ENCODE measurements around the gene KIAA0513.
A peak's percentile ranks its signal among the peaks of the same experiment; 100 is the strongest.

KIAA0513 gene

DNA sequence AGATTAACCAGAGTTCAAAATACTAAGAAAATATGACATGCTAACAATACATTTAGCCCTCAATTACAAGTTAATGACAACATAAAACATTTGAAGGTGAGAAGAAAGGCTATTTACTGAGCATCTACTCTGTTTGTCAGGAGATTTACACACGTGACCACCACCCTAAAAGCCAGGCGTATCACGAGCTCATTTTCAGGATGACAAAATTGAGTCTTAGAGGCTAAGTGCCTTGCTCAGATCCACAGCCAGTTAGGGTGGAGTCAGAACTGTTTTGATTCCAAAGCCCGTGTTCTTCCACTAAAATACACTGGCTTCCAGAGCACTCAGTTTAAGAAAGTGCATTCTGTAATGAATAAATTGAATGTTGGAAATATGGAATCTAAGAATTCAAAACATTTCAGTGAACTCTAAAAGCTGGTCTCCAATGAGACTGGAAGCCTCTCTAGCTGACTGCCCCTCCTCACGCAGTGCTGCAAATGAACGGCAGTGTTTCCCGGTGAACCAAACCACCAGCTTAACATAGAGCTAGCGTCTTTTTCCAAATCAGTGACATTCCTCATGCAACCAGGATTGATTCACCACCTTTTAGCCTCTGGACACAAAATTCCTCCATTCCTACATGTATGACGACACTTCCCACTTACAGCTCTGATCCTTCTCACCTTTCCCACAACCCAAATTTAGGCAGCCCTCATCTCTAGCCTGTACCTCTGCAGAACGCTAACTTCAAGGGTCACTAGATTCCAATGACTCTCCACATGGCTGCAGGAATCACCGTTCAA lies 22.1 kb upstream of the KIAA0513 start:
- DNase-seq (ENCODE audit: low read depth), result no peak

DNA sequence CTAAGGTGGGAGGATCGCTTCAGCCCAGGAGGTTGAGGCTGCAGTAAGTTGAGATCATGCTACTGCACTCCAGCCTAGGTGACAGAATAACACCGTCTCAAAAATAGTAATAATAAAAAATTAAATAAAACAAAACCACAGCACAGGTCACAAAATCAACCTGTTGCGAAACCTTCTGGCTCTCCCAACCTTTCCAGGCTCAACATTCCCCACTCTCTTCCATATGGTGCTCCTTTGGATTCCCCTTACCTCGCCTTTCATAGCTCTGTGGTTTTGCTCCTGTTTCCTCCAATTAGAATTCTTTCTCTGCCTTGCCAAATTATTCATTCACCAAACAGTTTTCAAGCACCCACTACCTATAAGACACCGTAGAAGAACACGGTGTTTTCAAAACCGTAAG lies 21.0 kb upstream of the KIAA0513 start:
- DNase-seq (ENCODE audit: low read depth), result no peak

- no peak for DNase-seq (ENCODE audit: low read depth)
These were observed 19.9 kb upstream of the KIAA0513 start for GRCh38 chr16:85007496-85008214.

GRCh38 chr16:85008271-85008670 lies 19.3 kb upstream of the KIAA0513 start:
- DNase-seq (ENCODE audit: low read depth), result no peak

DNA sequence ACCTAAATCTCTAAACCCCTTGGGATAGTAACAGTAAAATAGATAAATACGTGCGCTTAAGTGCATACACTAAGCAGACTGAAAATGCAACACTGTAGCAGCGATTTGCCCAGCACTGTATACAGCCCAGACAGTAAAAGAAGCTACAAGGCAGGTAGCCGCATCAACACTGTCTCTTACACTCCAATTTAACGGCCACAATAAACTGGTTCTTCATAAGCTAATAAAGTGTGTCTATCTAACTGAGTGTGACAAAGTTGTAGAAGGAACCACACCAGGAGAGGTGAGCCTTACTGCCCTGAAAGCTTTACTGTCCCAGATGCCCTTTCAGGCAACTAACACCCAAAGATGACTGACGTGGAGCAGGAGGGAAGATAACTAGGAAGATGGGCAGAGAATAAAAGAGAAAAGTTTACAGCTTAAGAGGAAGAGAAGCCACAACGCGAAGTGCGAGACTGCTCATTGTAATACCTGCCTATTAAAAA lies 17.1 kb upstream of the KIAA0513 start:
- no peak for DNase-seq (ENCODE audit: low read depth)

DNA sequence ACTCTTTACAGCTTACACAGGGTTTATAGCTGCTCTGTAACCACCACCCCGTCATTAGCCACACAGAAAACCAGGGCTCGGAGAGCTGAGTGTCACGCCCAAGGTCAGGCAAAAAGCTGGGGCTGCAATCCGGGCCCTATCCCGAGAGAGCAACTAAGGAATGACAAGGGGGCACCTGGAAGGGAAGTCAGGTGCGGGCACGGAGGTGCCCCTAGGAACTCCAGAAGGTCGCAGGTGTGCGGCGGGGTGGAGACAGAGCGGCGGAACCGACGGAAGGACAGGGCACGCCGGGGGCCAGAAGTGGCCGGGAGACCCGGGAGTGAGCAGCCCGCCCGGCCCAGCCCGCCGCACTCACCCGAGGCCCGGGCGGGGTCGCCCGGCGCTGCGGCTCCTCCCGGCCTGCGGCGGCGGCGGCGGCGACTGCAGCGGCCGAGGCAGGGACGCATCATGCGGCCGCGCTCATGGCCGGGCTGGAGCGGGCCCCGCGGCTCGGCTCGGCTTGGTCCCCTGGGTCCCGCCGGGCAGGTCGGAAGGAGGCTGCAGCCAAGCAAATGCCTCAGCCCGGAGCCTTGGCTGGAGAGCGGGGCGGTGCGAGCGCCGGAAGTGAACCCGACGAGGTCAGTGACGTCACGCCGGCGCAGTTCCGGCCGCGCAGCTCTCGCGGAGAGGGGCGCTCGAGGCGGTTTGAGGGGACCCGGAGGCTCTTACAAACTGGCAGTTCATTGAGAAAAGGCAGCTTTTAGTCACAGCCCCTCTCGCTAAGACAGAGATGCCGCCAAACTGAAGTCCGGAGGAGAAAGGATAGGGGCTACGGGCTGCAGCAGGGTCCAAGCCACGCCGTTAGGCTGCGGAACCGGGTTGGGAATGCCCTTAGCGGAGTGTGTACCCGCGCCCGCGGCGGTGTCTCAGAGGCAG lies 16.4 kb upstream of the KIAA0513 start, which contains the start of gene ZDHHC7:
Gene ZDHHC7, minus strand, starts transcription at position 605 of the 915 bp plus-strand sequence. CDS start 20,917 bp downstream, outside the sequence.
- peak; percentile 57 for DNase-seq (ENCODE audit: low read depth)

GRCh38 chr16:85011846-85012284 lies 15.7 kb upstream of the KIAA0513 start:
- no peak for DNase-seq (ENCODE audit: low read depth)

GRCh38 chr16:85014311-85014710 lies 13.3 kb upstream of the KIAA0513 start:
- no peak for DNase-seq (ENCODE audit: low read depth)

GRCh38 chr16:85015481-85016187 lies 12.0 kb upstream of the KIAA0513 start:
- DNase-seq (ENCODE audit: low read depth), result no peak

DNA sequence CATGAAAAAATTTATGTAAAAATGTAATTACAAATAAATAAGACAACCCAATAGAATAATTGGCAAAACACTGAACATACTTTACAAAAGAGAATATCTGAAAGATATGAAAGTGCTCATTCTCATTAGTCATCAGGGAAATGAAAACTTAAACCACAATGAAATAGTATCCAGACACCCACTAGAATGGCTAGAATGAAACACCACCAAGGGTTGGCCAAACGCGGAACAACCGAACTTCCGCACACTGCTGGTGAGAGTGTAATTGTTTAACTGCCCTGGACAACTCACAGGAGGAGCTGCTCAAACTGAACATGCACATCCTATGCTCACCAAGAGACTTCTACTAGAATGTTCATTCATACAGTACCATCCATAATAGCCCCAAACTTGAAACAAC lies 10.4 kb upstream of the KIAA0513 start:
- DNase-seq (ENCODE audit: low read depth), result no peak

- DNase-seq (ENCODE audit: low read depth), result no peak
These were observed 10.0 kb upstream of the KIAA0513 start for GRCh38 chr16:85017633-85018032.

- DNase-seq (ENCODE audit: low read depth), result no peak
These were observed 8.9 kb upstream of the KIAA0513 start for GRCh38 chr16:85018529-85019236.

DNA sequence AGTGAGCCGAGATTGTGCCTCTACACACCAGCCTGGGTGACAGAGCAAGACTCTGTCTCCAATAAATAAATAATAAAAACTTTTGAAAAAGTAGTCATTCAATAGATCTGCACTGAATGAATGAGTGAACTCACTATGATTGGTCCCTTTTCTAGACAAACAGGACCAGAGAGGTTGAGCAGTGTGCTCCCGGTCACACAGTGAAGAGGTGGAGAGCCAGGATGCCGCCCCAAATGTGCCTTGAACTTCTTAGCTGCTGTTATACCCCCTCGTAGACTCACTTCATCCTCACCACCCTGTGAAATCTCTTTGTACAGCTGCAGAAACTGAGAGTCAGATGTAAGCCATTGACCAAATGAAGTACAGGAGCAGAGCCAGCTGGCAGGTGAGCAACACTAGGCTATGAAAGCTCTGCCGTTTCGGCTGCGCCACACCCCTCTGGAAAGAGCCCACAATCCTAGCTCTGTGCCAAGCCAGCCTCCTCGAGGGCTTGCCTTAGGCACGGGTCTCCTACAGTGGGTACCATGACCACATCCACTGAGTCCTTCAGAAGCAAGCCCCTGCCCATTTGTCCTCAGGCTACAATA lies 7.8 kb upstream of the KIAA0513 start:
- DNase-seq (ENCODE audit: low read depth), result no peak

GRCh38 chr16:85025781-85026653 lies 1.6 kb upstream of the KIAA0513 start:
- DNase-seq (ENCODE audit: low read depth), result no peak

DNA sequence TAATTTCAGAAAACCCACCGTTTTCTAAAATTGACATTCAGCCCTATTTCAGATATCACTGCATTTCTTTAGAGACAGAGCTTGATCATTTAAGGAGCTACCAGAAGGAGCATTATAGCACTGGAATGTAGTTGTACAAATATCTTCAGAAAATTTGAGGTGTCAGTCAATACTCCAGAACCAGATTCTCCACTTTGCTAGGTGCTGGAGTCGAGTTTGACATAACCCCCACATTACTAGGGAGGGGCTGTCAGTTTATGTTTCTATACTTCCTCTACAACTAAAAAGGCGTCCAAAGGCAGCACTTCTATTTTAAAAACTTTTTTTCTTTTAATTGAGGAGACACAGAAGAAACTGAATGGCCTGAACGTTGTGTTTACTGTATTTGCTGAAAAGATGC lies 892 bp upstream of the KIAA0513 start:
- no peak for DNase-seq (ENCODE audit: low read depth)

GRCh38 chr16:85027958-85028684 lies 526 bp downstream of the KIAA0513 start:
- DNase-seq (ENCODE audit: low read depth), result no peak

- DNase-seq (ENCODE audit: low read depth), result no peak
These were observed 1.3 kb downstream of the KIAA0513 start for GRCh38 chr16:85028685-85029407.

DNA sequence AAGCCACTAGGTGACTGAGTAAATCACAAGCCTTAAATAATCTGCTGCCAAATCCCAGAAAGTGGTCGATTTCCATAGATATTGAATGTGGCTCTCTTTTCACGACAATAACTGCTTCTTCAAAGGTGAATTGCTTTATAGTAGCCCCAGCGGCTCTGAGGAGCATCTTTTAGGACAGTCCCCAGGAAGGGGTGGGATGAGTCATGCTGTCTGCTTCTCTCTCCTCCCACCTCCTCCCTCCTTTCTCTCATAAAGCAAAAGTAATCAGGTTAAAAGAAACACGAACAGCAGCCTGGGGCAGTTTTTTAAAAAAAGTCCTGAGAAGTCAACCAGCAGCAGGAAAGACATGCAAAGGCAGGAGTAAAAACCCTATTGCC lies 1.8 kb downstream of the KIAA0513 start:
- DNase-seq (ENCODE audit: low read depth), result no peak
